Kidney epithelial cell (primary cell): Measurements from ENCODE around the gene B4GALT3. TPM values are rescaled to one million over a fixed set of nuclear protein-coding genes. Genes with fewer than 3 reads are reported as not detected.
A peak's percentile ranks its signal among the peaks of the same experiment; 100 is the strongest.
"Not testable (repeated sequence)": the region's sequence is repeated elsewhere in the genome, so short reads cannot be mapped to it uniquely, and the experiment has no call there.

ENCODE experiments used
- DNase-seq: peaks from one replicate; pipeline ENCODE4 v3.0.0-alpha.2; 2010; ENCODE audit warnings: low read depth
- H3K27me3 ChIP-seq: 2 replicates; pipeline ENCODE4 v1.6.0; 2011; ENCODE audit warnings: low read length; ENCODE audit not compliant: control insufficient read depth, insufficient read depth
- H3K36me3 ChIP-seq: 2 replicates; pipeline ENCODE4 v1.5.1; 2011; ENCODE audit warnings: low read length; ENCODE audit not compliant: control insufficient read depth, insufficient read depth
- H3K4me3 ChIP-seq: 2 replicates; pipeline ENCODE4 v1.5.1; 2011; ENCODE audit warnings: low read depth, mild to moderate bottlenecking, control low read depth, low read length
- total RNA-seq: library from RNA; depleted of rRNA; stranded (reverse); fragments of >200 nt; gene quantifications from 2 replicates; pipeline ENCODE4 v1.2.3, GENCODE V29; 2015
- TF ChIP-seq, protein P1 (sequence below): IDR thresholded peaks from 2 replicates; pipeline ENCODE4 v1.5.1; 2011; ENCODE audit warnings: mild to moderate bottlenecking, moderate library complexity, low read length, control low read depth, inconsistent platforms; ENCODE audit not compliant: insufficient read depth, poor library complexity, severe bottlenecking

The B4GALT3 gene
- total RNA-seq: 39.4 and 45.7 TPM in 2 replicates

DNA sequence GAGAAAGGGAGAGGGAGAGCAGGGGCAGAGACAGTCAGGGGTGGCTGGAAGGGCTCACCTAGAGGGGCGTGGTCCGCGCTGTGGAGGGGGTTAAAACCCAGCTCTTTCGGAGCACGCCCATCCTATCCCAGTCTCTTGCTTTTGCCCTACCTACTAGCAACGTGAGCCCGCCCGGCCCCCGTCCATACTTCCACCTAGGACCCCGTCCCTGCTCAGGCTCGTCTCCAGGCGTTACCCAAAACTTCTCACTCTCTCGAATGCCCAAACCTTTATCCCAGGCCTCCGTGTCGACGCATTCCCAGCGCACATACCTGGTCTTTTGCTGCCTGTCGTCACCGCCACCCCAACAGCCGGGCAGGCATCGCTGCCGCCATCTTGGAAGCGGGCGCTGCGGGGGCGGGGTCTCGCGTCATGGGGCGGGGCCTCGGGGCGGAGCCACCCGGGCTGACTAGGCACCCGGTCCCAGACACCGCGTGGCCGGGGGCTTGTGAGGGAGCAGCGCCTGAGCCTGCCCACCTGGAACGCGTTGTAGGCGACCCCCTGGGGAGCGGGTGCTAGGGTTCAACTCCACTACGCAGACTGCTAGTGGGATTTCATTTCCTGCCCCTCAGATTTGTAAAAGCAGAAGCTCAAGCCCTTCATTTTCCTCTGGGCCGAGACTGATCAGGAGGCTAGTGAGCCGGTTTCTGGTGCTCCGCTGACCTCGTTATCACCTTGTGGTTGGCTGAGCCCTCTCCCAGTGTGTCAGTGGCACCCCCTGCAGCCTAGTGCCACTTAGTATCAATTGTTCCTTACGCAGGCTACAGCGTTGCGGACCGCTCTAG is at the start of gene B4GALT3:
B4GALT3 (minus strand) TSS at position 396 of the 824 bp plus-strand sequence. CDS start 1,447 bp downstream, outside the sequence.
- H3K4me3 ChIP-seq: peak within 1 kb of the TSS; percentile 82
- no peaks in the 10 kb centered on the region for H3K27me3 ChIP-seq
- TF ChIP-seq, protein P1, sequence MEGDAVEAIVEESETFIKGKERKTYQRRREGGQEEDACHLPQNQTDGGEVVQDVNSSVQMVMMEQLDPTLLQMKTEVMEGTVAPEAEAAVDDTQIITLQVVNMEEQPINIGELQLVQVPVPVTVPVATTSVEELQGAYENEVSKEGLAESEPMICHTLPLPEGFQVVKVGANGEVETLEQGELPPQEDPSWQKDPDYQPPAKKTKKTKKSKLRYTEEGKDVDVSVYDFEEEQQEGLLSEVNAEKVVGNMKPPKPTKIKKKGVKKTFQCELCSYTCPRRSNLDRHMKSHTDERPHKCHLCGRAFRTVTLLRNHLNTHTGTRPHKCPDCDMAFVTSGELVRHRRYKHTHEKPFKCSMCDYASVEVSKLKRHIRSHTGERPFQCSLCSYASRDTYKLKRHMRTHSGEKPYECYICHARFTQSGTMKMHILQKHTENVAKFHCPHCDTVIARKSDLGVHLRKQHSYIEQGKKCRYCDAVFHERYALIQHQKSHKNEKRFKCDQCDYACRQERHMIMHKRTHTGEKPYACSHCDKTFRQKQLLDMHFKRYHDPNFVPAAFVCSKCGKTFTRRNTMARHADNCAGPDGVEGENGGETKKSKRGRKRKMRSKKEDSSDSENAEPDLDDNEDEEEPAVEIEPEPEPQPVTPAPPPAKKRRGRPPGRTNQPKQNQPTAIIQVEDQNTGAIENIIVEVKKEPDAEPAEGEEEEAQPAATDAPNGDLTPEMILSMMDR: peak; percentile 12
- DNase-seq: no peak
- H3K36me3 ChIP-seq: no peaks in the 10 kb centered on the region

DNA sequence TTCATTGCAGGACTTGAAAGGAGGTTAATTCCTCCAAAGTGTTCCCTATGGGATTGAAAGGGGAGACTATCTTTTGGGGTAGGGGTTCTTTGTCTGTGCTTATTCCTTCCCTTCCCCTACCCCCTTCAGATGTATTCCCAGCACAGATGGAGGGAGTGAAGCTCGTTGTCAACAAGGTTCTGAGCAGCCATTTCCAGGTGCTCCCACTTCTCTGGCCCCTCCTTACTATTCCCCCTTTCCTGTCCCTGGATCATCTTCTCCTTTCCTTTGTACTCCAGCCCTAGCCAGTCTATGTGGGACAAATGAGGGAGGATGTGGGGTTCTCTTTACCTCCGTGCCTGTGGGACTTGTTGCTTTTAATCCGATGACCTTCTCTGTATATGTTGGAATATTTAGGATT is 49.5 kb upstream of the B4GALT3 start:
- Histone ChIP-seq H3K4me3 (peak overlapping the region; percentile 90), H3K36me3 (no peaks in the 10 kb centered on the region), H3K27me3 (no peaks in the 10 kb centered on the region)
- TF ChIP-seq, protein P1: no peak
- no peak for DNase-seq

DNA sequence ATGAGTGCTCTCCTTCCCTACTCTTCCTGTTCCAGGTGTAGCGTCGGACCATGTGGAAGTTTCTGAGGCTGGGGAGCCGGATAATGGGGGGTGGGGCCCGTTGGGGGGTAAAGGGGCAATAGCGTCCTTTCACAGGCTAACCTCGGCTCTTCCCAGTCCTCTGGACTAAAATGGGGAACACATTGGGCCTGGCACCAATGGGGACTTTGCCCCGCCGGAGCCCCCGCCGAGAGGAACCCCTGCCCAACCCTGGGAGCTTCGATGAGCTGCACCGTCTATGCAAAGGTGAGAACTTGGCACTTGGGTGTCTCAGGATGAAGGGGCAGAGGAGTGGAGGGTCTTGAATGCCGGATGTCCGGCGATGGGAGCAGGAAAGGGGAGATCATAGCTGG is 49.0 kb upstream of the B4GALT3 start:
- H3K36me3 ChIP-seq: no peaks in the 10 kb centered on the region
- DNase-seq: no peak
- peak overlapping the region; percentile 90 for H3K4me3 ChIP-seq
- no peaks in the 10 kb centered on the region for H3K27me3 ChIP-seq
- TF ChIP-seq, protein P1: no peak

DNA sequence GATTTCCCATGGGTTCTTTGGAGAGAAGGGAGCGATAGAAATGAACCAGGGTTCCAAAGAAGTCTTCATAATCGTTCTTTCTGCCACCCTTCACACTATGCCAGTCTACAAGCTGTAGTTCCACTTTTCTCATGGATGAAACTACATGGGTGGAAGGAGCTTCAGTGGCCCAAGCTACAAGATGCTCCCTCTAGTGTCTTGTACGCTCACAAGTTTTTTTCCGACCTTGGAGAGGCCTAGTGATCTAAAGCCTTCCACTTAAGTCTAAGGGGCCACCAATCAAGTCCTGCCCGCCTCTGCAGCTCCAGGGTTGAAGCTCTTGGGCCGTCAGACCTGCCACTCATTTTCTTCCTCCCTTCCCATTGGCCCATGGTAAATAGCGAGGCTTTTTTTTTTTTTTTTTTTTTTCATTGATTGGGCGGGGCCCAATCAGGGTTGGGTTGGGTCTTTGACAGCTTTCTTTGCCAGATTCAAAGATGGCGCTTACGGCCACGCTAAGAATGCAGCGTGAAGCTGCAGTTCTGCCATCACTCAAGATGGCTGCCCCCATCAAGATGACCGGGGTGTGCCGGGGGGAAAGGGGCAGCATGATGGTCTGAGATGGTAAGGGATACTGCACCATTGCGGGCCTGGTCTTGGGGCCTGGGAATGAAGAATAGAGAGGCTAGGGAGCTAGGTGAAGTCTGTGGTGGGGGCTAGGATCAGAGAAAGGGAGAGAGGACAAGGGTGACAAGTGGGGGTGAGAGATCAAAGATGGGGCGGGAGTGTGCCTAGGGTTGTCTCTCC is 48.4 kb upstream of the B4GALT3 start, which contains the start of gene TOMM40L:
TOMM40L (plus strand) TSS at position 527 of the 786 bp plus-strand sequence. CDS start 430 bp downstream, outside the sequence.
- H3K36me3 ChIP-seq: no peaks in the 10 kb centered on the region
- DNase-seq: peak; percentile 99
- H3K27me3 ChIP-seq: no peaks in the 10 kb centered on the region
- peak within 1 kb of the TSS; percentile 90 for H3K4me3 ChIP-seq
- TF ChIP-seq, protein P1: peak; percentile 46

DNA sequence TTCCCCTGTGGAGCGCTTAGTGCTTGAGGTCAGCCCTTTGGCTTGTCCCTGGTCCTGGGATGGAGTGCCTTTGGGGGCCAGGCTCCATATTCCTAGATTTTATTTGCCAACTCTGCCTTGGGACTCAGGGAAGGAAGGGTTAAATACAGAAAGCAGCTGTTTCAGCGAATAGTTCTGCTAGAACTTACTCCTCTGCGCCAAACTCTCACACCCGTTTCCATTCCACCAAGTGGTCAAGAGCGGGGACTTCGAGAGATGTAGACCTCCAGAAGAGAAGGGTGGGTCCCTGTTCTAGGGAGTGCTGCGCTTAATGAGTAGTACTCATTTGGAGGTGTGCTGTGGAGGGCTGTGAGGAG is 47.8 kb upstream of the B4GALT3 start:
- TF ChIP-seq, protein P1: no peak
- no peak for DNase-seq
- Histone ChIP-seq H3K36me3 (no peaks in the 10 kb centered on the region), H3K27me3 (no peaks in the 10 kb centered on the region), H3K4me3 (no peak overlapping the region)

DNA sequence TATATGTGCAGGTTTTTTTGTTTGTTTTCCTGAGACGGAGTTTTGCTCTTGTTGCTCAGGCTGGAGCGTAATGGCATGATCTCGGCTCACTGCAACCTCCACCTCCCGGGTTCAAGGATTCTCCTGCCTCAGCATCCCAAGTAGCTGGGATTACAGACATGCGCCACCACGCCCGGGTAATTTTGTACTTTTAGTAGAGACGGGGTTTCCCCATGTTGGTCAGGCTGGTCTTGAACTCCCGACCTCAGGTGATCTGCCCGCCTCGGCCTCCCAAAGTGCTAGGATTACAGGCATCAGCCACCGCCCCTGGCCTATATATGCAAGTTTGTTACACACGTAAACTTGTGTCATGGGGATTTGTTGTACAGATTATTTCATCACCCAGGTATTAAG is 47.4 kb upstream of the B4GALT3 start:
- H3K4me3 ChIP-seq, DNase-seq, H3K36me3 ChIP-seq, H3K27me3 ChIP-seq: not testable (repeated sequence)
